NCI-H2196 (cell line): ENCODE results near the gene CIDEC.

Experiments used
- DNase-seq: peaks from one replicate; lab custom pipeline; 2025; ENCODE audit not compliant: unreplicated experiment; lab: John Stamatoyannopoulos, UW

The CIDEC gene, protein sequence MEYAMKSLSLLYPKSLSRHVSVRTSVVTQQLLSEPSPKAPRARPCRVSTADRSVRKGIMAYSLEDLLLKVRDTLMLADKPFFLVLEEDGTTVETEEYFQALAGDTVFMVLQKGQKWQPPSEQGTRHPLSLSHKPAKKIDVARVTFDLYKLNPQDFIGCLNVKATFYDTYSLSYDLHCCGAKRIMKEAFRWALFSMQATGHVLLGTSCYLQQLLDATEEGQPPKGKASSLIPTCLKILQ

DNA sequence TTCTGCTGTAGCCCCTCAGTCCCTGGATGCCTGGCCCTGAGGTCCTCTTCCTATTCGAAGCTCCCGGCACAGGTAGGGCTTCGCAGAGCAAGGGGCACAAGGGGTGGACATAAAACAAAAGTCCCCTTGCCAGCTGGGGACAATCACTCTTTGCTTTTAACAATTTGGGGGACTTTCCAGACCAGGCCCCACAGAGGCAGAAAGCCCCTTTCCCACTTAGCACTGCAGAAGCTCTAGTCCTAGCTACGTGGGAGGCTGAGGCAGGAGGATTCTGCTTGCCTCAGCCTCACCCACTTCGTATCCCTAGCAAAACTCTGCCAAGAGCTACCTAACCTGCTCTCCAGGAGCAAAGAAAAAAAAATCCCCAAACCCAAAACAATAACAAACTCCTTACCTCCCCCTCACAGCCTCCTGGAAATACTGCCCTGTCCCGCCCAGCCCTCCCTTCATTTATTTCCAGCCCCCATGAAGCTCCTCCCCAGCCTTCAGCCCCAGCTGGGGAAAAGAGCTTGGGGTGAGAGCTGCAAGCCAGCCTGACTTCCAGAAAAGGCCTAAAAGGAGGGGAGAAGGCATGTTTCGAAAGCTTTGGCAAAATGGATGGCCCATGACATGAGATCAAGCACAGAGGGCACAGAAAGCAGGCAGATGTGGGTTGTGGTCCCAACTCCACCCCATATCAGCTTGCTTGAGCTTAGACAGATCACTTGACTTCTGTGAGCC is at the start of gene CIDEC:
Gene CIDEC (minus strand): TSS at position 424 of the 720 bp plus-strand sequence. CDS start 1,767 bp downstream, outside the sequence.
- no peak for DNase-seq

DNA sequence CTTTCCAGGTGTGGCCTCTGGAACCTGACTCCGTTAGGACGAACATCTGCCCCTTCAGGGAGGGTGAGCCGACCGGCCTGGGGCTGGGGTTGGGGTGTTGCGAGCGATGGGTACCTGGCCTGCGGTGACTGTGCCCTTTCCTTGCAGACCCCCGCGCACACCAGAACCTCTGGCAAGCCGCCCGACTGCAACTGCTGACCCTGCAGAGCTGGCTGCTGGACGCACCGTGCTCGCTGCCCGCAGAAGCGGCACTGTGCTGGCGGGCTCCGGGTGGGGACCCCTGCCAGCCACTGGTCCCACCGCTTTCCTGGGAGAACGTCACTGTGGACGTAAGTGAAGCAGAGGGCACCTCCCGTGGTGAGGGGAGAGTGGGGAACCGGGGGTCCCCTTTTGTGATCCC is 48.1 kb upstream of the CIDEC start:
- no peak for DNase-seq

DNA sequence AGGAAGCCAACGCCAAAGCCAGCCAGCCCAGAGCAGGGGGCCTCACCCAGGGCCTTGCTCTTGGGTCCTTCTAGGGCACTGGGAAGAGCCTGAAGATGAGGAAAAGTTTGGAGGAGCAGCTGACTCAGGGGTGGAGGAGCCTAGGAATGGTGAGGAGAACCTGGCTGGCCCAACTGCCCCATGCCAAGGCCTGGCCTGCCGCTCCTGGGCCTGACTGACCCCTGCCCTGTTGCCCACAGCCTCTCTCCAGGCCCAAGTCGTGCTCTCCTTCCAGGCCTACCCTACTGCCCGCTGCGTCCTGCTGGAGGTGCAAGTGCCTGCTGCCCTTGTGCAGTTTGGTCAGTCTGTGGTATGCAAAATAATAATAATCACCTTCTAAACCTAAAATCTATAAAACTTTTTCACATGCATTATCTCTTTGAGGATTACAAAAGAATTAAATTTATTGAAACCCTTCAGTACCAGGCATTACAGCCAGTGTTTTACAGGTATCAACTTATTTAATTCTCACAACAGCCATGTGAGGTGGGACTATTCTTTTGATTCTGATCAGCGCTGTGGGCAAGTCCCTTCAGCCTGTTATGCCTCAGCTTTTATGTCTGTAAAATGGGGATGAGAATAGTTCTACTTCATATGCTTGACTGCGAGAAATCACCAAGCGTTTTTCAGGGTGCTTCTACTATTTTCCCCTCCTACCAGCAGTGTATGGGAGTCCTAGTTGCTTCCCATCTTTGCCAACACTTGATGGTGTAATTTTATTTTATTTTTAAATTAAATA is 38.4 kb upstream of the CIDEC start:
- DNase-seq: no peak

DNA sequence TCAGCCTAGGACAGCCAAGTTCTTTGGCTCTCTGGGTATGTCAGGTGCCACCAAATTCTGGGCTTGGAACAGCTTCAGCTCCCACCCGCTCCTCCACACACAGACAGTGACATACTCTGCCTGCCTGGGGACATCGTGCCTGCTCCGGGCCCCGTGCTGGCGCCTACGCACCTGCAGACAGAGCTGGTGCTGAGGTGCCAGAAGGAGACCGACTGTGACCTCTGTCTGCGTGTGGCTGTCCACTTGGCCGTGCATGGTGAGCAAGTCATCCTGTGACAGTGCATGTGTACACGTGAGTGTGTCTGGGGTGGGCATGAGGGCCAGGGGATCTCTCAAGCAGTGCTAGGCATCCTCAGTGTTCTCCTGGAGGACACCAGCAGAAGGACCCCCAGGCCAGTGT is 37.8 kb upstream of the CIDEC start:
- no peak for DNase-seq

DNA sequence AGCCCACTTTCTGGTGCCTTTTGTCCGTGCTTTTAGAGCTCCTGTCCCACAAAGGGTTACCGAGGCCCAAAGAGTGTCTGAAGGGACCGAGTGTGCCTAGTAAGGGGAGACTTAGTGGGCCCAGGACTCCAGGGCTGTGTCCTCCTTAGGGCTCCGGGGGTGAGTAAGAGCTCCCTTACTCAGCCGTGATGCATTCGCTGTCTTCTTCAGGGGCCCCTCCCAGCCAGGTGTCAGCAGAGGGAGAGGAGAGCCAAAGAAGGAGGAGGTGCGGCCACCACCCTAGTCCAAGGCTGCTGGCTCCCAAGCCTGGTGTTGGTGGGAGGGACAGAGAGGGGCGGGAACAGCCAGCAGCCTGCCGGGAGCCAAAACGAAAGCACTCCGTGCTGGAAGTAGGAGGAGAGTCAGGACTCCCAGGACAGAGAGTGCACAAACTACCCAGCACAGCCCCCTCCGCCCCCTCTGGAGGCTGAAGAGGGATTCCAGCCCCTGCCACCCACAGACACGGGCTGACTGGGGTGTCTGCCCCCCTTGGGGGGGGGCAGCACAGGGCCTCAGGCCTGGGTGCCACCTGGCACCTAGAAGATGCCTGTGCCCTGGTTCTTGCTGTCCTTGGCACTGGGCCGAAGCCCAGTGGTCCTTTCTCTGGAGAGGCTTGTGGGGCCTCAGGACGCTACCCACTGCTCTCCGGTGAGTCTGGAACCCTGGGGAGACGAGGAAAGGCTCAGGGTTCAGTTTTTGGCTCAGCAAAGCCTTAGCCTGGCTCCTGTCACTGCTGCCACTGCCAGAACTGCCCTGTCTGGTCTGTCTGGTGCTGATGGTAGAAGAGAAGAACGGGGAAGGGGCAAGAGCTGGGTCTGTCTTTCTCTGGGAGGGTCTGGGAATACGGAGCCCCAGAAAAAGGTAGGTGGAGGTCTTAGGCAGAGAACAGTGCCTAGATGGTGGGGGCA is 37.0 kb upstream of the CIDEC start, which contains the start of gene IL17RC:
Gene IL17RC (plus strand): TSS at position 365 of the 947 bp plus-strand sequence. CDS start 218 bp downstream, at position 583.
- DNase-seq: peak; percentile 72

DNA sequence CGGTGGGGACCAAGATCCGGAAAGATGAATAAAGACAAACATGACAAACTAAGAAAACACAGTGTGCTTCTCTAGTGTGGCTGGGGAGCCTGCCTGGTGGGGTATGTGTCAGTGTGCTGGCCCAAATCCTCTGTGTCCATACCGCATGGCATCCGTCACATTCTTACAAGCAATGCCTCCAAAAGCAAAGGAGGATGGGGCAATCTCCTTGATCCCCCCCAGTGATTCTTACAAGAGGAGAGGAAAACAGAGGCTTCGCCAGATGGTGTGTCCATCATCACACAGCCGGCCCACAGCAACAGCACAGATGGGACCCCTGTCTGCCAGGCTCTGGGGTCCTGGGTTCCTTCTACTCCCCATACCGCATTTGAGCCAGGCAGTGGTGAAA is 36.3 kb upstream of the CIDEC start:
- no peak for DNase-seq

DNA sequence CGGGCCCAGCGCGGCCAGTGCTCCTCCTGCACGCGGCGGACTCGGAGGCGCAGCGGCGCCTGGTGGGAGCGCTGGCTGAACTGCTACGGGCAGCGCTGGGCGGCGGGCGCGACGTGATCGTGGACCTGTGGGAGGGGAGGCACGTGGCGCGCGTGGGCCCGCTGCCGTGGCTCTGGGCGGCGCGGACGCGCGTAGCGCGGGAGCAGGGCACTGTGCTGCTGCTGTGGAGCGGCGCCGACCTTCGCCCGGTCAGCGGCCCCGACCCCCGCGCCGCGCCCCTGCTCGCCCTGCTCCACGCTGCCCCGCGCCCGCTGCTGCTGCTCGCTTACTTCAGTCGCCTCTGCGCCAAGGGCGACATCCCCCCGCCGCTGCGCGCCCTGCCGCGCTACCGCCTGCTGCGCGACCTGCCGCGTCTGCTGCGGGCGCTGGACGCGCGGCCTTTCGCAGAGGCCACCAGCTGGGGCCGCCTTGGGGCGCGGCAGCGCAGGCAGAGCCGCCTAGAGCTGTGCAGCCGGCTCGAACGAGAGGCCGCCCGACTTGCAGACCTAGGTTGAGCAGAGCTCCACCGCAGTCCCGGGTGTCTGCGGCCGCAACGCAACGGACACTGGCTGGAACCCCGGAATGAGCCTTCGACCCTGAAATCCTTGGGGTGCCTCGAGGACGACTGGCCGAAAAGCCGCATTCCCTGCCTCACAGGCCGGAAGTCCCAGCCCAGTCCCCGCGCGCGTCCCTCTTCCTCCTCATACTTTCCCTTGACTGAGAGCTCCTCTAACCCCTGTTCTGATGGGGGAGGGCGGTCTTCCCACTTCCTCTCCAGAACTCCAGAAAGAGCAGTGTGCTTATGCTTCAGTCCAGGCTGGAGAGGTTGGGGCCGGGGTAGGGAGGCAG is 35.4 kb upstream of the CIDEC start:
- DNase-seq: no peak

DNA sequence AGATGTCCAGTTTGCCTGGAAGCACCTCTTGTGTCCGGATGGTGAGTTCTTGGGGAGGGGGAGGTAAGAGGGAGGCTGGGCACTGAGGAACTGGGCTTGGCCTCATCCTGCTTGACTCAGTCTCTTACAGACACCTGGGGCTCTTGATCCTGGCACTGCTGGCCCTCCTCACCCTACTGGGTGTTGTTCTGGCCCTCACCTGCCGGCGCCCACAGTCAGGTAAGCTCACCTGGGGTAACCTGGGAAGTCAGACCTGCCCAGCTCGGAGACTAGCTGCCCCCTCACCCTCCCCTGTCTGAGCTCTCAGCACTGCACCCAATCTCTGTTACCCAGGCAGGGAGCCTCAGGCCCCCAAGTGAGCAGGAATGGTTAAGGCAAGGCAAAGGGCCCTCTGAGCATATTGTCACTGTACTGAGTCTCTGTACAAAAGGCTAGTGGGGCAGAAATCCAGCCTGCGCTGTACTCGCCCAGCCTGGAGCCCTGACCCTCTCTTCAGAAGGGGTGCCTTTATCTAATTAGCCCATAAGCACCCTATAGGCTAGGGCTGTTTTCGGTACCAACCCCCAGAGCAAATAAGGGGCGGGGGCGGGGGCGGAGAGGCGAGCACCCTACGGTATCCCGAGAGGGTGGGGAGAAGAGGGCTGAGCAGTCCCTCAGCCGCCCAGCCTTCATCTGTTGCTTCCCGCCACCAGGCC is 34.7 kb upstream of the CIDEC start:
- no peak for DNase-seq

DNA sequence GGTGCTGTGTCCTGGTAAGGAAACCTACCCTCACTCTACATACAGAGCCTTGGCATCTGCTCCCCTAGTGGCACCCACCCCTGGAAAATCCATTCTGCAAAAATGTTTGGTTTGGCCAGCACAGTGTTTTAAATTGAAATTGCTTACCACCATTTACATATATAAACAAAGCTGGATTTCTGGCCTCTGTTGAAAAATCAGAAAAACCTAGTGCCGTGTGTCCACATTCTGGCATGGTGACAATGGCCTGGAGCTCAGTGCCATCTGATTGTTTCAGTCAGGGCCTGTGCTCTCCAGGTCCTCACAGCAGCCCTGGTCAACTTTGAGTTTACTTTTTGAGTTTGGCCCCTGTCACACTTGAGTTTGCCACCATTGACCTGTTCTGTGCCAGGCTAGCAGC is 34.0 kb upstream of the CIDEC start:
- DNase-seq: no peak

DNA sequence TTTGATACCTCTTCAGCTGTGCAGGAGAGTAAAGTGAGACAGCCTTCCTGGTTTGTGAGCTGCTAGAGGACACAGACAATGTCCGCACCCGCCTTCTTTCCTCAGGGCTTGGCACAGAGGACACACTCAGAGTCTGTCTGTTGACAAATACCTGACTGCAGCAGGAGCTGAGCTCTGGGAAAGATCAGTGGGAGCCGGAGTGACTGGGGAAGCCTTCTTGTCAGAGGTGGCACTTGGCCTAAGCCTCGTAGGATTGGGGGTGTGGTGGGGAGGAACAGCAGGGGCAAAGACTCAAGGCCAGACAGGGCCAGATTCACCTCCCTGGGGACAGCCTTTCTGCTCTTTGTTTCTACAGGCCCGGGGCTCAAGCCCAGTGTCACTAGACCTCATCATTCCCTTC is 33.5 kb upstream of the CIDEC start:
- no peak for DNase-seq

DNA sequence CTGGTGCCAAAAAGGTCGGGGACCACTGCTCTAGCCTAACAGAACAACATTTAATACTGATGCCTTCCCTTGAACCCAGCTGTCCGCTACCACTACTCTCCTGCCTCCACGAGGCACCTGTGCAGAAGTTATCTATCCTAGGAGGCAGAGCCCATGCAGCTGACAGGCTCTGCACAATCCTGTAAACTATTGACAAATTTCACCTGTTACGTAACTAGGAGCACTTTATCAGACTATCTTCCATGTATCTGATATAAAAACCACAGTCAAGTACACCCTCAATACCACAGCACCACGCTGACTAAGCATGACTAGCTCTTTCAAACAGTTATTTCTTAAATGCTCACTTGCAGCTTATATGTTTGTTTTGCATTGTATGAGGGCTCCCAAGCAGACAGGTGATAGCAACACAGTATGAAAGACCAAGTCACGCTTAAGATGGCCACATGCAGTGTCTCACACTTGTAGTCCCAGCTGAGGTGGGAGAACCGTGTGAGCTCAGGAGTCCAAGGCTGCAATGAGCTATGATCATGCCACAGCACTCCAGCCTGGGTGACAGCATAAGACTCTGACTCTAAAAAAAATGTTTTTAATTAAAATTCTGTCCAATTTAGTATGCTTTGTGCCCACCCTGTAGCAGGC is 32.4 kb upstream of the CIDEC start:
- DNase-seq: no peak

DNA sequence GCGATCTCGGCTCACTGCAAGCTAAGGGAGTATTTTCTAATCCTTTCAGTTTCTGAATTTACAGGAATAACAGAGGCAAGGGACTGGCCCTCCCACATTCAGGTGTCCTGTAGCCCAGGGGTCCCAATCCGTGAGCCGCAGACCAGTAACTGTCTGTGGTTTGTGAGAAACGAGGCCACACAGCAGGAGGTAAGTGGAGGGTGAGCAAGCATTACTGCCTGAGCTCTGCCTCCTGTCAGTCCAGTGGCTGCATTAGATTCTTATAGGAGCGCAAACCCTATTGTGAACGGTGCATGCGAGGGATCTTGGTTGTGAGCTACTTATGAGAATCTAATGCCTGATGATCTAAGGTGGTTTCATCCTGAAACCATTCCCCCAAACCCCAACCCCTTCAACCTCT is 31.8 kb upstream of the CIDEC start:
- no peak for DNase-seq

DNA sequence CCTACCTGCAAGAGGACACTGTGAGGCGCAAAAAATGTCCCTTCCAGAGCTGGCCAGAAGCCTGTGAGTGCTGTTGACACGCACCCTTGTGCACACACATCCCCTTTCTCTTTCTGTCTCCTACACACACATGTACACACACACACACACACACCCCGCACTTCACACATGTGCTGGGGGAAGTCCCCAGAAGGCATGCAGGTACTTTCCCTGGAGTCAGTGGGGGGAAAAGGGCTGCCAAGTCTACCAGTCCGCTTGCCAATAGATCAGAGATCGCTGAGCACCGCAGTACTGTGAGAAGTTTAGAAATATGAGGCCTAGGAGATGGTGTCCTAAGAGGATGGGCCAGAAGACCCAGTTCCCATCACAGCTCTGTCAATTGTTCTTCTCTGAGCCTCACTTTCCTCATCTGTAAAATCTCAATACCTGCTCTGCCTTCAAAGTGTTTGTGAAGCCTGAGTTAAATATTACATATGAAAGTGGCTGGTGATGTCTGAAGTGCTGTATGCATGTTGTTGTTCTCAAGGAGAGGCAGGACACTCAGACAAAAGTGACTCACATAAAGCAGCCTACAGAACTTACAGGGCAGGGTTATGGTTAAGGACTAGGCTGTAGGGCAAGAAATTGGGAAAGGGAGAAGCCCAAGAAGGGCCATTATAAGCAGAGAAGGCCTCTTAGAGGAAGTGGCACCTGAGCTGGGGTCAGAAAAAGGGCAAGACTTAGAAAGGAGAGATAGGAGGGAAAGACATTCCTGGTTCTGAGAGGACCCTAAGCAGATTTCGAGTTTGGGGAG is 29.4 kb upstream of the CIDEC start:
- no peak for DNase-seq

DNA sequence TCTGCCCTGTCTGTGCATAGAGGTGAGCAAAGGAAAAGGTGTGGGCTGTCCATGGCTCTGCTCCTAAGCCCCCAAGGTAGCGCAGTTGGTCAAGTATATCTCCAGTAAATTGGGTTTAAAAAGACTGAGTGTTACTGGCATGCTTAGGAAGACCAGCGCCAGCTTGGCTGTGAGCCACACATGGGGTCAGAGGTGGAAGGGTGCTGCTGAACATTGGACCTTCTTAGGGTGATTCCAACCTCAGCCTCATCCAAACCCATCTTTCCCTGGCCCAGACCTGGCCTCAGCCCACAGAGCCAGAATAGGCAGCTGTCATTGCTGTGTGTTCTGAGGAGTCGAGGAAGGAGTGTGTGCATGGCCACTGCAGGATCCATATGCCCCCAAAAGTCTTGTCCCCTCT is 28.2 kb upstream of the CIDEC start:
- DNase-seq: no peak

DNA sequence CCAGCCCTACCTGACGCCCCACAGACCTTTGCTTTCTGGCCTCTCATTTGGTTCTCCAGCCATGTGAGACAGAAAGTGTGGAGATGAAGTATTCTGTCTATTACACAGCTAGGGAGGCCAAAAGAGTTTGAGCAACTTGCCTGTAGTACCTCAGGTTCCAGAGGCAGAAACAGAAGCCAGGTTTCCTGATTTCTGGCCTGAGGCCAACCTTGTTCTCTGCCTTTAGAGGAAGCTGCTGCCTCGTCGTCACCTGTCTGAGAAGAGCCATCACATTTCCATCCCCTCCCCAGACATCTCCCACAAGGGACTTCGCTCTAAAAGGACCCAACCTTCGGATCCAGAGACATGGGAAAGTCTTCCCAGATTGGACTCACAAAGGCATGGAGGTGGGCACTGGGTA is 26.4 kb upstream of the CIDEC start:
- no peak for DNase-seq

DNA sequence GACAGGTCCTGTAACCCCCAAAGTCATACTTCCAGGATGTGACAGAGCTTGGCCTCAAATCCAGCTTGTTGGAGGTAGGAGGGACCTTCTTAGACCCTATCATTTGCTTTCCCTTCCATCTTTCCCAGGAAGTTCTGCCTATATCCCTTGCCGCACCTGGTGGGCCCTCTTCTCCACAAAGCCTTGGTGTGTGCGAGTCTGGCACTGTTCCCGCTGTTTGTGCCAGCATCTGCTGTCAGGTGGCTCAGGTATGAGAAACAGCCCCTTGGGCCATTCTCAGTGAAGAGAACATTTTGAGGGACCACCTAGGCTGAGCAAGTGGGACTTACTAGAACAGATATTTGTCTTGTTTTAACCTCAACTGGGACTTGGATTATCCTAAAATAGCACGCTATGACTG is 23.9 kb upstream of the CIDEC start:
- no peak for DNase-seq

DNA sequence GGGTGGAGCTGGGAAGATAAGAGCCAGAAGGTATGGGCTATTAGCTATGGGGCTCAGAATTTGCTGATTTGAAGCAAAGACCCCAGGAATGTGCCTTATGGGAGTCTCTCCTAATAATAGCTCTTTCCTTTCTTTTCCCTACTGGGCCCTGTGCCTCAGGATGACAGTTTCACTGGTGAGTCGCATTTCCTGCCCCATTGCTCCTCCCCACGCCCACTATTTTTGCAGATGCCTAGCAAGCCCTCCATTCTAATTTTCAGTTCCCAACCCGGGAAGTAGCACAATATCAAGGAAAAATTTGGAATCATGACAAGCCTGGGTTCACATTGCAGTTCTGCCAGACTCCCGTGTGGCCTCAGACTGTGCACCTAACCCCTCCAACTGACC is 23.2 kb upstream of the CIDEC start:
- no peak for DNase-seq
